NCI-H1105 (cell line): ENCODE data around the gene MICALL2.
"Not testable (repeated sequence)": the region's sequence is repeated elsewhere in the genome, so short reads cannot be mapped to it uniquely, and the experiment has no call there.

Source experiments
- DNase-seq: peaks from one replicate; lab custom pipeline; 2025; lab: John Stamatoyannopoulos, UW

Gene MICALL2

DNA sequence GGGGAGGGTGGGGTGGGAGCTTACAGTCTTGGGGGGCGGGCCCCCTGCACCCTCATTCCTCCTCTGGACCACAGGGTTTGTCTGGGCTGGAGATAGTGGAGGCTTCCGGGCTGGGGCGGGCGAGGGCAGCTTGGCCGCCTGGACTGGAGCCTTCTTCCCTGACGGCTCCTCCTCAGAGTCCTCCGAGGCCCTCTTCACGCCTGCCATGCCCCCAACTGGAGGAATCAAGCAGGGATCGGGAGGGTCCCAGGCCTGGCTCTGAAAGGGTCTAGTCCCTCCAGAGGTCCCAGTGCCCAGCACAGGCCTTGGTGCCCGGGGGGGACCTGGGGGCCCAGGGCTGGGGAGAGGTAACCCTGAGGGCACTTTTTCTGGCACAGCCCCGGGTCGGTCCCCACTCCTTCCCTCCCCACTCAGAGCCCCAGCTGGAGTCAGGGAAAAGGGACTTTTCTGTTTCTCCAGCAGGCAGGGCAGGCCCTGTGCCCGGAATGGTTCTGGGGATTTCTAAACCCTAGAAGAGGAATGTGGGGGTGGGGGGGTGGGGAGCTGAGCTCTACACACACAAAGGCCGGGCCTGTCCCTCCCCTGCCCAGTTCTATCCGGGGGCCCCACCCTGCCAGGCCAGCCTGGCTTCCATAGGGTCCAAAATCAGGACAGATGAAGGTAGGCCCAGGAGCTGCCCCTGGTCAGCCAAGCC lies 11.6 kb downstream of the MICALL2 start:
- no peak for DNase-seq

DNA sequence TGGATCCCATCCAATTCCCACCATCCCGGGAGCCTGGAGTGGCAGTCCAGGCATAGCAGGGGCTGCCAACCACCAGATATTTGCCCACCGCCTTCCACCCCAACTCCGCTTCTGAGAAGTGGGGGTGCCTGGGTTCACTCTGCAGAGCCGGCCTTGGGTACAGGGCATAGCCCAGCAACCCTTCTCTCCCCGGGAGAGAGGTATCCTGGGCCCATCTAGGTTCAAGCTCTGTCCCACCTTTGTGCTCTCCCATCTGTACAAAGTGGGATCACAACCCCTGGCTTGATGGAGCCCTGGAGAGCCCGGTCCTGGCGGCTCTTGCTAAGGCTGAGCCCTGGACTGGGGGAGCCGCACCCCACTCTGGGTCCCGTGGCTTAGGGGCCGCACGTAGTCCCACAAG lies 12.2 kb downstream of the MICALL2 start:
- no peak for DNase-seq

GRCh38 chr7:1446620-1447032 lies 12.6 kb downstream of the MICALL2 start:
- peak; percentile 88 for DNase-seq

GRCh38 chr7:1446026-1446425 lies 13.2 kb downstream of the MICALL2 start:
- DNase-seq, result peak; percentile 65

DNA sequence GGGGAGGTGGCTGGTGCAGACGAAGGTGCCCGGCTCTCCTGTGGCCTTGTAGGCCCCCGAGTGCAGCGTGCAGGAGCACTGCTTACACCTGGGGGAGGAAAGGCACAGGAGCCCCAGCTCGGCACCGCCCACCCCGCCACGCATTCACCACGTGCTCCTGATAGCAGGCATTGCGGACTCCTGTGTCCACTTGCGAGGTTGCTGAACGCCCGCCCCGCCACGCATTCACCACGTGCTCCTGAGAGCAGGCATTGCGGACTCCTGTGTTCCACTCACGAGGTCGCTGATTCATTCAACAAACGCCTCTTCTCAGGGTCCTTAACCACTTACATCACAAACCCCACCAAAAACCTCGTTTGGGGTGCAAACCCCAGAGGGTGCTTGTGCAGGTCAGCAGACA lies 13.9 kb downstream of the MICALL2 start:
- no peak for DNase-seq

- no peak for DNase-seq
Observed at GRCh38 chr7:1444925-1445322, 14.3 kb downstream of the MICALL2 start.

GRCh38 chr7:1444214-1444924 lies 14.9 kb downstream of the MICALL2 start:
- no peak for DNase-seq

DNA sequence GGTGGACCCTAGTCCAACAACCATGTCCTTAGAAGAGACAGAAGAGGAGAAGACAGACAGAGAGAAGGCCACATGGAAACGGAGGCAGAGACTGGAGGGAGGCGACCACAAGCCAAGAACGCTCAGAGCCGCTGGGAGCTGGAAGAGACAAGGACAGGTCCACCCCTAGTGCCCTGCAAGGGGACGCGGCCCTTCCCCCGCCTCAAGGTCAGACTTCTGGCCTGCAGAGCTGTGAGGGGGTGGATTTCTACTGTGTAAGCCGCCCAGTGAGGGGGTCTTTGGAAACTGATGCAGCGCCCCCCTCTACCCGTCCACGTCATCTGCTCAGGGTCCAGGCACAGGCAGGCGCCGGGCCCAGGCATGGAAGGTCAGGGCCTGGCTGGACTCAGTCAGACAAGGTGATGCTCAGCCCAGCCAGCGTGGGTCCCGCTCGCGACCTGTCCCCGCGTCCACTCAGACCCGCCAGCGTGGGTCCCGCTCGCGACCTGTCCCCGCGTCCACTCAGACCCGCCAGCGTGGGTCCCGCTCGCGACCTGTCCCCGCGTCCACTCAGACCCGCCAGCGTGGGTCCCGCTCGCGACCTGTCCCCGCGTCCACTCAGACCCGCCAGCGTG lies 15.6 kb downstream of the MICALL2 start:
- not testable (repeated sequence) for DNase-seq

- DNase-seq, result no peak
Observed at GRCh38 chr7:1442355-1443124, 16.7 kb downstream of the MICALL2 start.

DNA sequence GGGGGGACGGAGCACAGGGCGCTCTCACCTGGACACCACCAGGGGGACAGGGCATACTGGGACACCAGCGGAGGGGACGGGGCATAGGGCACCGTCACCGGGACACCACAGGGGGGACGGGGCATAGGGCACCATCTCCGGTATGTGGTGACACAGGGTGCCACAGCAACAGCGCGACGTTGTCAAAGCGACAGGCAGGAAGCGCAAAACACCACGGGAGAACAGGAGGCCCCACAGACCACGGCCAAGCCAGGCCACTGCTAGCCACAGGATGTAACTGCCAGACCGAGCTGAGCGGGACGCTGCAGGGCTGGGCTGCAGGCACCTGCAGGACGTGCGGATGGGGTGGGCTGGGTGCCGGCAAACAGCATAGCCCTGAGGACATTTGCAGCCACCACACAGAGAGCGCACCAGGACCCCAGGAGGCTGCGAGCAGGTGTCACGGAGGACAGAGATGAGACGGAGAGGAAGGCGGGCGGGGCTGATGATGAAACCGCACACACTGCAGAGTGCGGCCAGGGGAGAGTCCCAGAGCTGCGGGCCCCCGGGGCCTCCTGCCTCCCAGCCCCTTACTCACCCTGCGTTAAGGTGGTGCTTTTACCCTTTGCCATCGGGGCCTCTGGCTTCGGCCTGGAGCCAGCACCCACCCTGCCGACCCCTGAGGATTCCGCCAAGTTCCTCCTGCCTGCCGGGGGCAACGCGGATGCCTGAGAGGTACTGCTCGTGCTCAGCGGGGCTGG lies 17.5 kb downstream of the MICALL2 start:
- DNase-seq, result no peak

- no peak for DNase-seq
Observed at GRCh38 chr7:1440620-1441019, 18.6 kb downstream of the MICALL2 start.

DNA sequence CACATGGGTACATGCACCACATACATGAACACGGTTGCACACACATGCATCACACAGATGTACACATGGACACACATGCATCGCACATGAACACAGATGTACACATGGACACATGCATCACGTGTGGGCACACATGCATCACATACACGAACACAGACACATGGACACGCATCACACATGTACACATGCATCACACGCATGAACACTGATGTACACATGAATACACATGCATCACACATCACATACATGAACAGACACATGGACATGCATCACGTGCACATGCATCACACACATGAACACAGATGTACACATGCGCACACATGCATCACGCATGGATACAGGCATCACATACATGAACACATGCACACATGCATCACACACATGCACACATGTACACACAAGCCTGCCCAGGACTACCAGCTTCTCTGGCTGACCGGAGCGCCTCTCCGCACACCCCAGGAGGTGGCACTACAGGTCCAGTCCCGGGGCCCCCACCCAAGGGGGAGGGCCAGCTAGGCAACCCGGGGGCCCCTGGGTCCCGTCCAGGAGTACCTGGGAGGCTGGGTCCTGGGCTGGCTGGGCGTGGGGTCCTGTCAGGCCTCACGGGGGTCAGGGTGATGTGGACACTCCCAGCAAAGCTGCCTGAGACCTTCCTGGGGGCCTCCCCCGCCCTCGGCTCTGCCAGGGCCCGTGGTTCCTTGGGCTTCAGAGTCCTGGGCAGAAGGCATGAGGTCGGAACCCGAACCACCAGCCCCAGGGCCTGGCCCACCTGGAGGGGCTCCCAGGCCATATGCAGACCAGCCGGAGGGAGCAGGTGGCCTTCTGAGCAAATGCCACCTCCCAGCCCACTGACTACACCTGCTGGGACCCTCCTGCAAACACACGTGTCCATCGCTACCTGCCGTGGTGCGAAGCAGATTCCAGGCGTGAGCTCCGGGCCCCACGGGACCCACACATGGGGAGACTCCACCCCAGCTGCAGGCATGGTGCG lies 19.6 kb downstream of the MICALL2 start:
- no peak for DNase-seq

- no peak for DNase-seq
Observed at GRCh38 chr7:1438821-1439220, 20.4 kb downstream of the MICALL2 start.

DNA sequence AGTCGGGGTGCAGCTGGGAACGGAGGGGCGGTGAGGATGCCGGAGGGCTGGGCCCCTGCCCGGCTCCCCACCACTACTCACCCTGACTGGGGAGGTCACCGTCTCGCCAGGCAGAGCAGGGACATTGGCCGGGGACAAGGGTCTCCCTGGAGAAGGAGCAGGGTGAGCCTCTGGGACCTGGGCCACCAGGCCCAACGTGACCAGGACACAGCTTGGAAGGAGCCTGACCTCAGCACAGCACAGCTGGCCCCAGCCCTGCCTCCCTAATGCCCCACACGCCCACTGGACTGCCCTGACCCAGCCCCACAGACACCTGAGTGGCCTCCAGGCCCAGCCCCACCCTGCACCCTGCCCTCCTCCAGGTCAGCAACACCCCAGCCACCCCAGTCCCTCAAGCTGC lies 21.1 kb downstream of the MICALL2 start:
- no peak for DNase-seq

GRCh38 chr7:1437155-1437880 lies 22.0 kb downstream of the MICALL2 start:
- no peak for DNase-seq

DNA sequence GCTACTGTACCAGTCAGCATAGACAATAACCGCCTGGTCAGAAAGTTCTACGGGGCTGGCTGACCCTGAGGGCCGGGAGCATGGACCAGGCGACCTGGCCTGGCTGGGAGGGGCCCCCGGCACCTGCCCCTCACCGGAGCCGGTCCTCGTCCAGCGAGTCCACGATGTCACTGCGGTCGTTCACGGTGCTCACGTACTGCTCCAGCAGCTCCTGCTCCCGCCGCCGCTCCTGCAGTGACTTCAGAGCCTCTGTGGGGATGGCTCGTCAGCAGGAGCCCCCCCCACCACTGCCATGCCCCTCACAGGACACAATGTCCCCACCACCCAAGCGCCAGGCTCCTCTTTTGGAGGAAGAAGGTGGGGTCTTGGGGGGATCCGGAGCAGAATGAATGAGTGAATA lies 22.7 kb downstream of the MICALL2 start:
- no peak for DNase-seq

GRCh38 chr7:1434891-1435670 lies 24.2 kb downstream of the MICALL2 start:
- no peak for DNase-seq

DNA sequence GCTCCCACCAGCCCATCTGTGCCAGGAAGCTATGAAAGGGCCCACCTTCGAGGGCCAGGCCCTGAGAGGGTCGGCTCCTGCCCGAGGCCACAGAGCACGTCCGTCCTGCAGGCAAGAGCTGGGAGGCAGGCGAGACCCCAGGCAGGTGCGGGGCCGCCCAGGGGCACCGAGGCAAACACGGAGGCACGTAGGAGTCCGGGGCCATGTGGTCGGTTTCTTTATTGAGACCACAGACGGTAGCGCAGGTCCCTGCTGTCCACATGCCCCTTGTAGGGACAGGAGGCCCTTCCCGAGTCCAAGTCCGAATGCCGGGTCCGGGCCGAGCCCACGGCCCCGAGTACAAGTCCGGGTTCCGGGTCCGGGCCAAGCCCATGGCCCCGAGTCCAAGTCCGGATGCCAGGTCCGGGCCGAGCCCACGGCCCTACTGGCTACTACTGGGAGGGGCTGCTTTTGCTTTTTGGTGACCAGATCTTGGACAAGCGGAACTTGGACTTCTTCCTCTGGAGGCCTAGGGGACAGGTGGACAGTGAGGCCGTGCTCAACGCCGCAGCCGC lies 25.0 kb downstream of the MICALL2 start:
- DNase-seq, result no peak
